WTC11 (cell line): ENCODE data around the gene WNT11. TPM values are rescaled to one million over a fixed set of nuclear protein-coding genes. Genes with fewer than 3 reads are reported as not detected.

Experiments used
- ATAC-seq: fragments of 200-7000 bp; cut with Tn5 transposase; 2 replicates; pipeline ENCODE4 v1.10.0; 2021; ENCODE audit warnings: mild to moderate bottlenecking, moderate library complexity
- CTCF ChIA-PET: fragments of 300-600 bp; sonication (Branson Sonifier 250); formaldehyde crosslinking; loops from one replicate; lab custom pipeline; 2021; ENCODE audit warnings: antibody characterized with exemption; lab: Charles Lee
- POLR2A ChIA-PET: fragments of 350-600 bp; sonication (Branson Sonifier 250); formaldehyde crosslinking; loops from one replicate; lab custom pipeline; 2021; ENCODE audit warnings: antibody characterized with exemption; lab: Charles Lee
- DNase-seq: peaks from one replicate; pipeline ENCODE4 v3.0.0; 2021; ENCODE audit warnings: low spot score
- H3K27ac Mint-ChIP-seq: 2 replicates; pipeline ENCODE4 v1.8.0; 2021; ENCODE audit warnings: mixed read lengths
- H3K27me3 Mint-ChIP-seq: 2 replicates; pipeline ENCODE4 v1.8.0; 2021; ENCODE audit warnings: low read depth, mild to moderate bottlenecking, moderate library complexity, mixed read lengths
- H3K36me3 Mint-ChIP-seq: 2 replicates; pipeline ENCODE4 v1.8.0; 2021; ENCODE audit warnings: mixed read lengths
- H3K4me1 Mint-ChIP-seq: 2 replicates; pipeline ENCODE4 v1.8.0; 2022; ENCODE audit warnings: mixed read lengths
- H3K4me3 Mint-ChIP-seq: 2 replicates; pipeline ENCODE4 v1.8.0; 2021; ENCODE audit warnings: mild to moderate bottlenecking, moderate library complexity, mixed read lengths
- H3K9me3 Mint-ChIP-seq: 2 replicates; pipeline ENCODE4 v1.8.0; 2021; ENCODE audit warnings: mixed read lengths
- ATF2 ChIP-seq: sonication (generic); formaldehyde crosslinking; IDR thresholded peaks from 2 replicates; pipeline ENCODE4 v1.8.1; 2022; ENCODE audit warnings: low read depth, missing genetic modification reagents, borderline replicate concordance
- ATF3 ChIP-seq: sonication (generic); formaldehyde crosslinking; conservative IDR thresholded peaks from 2 replicates; pipeline ENCODE4 v1.8.1; 2022; ENCODE audit warnings: mild to moderate bottlenecking, missing genetic modification reagents
- ATF6 ChIP-seq: sonication (generic); formaldehyde crosslinking; IDR thresholded peaks from 2 replicates; pipeline ENCODE4 v1.8.1; 2023; ENCODE audit warnings: mild to moderate bottlenecking, missing genetic modification reagents
- HMGXB4 ChIP-seq: sonication (generic); formaldehyde crosslinking; IDR thresholded peaks from 2 replicates; pipeline ENCODE4 v1.8.1; 2023; ENCODE audit warnings: mild to moderate bottlenecking, moderate library complexity, missing genetic modification reagents
- NR2C2 ChIP-seq: sonication (generic); formaldehyde crosslinking; IDR thresholded peaks from 2 replicates; pipeline ENCODE4 v1.8.0; 2022; ENCODE audit warnings: mild to moderate bottlenecking, missing genetic modification reagents
- OVOL2 ChIP-seq: fragments of 250-450 bp; sonication (Bioruptor Pico); IDR thresholded peaks from 2 replicates; pipeline ENCODE4 v1.9.0; 2021; ENCODE audit warnings: mild to moderate bottlenecking, borderline replicate concordance
- PRRX2 ChIP-seq: fragments of 250-450 bp; sonication (Bioruptor Pico); IDR thresholded peaks from 2 replicates; pipeline ENCODE4 v1.8.0; 2021; ENCODE audit warnings: mild to moderate bottlenecking
- STAT6 ChIP-seq: sonication (generic); formaldehyde crosslinking; conservative IDR thresholded peaks from 2 replicates; pipeline ENCODE4 v1.8.1; 2023; ENCODE audit warnings: mild to moderate bottlenecking, low read depth, missing genetic modification reagents, moderate library complexity
- TEAD4 ChIP-seq: sonication (generic); formaldehyde crosslinking; IDR thresholded peaks from 2 replicates; pipeline ENCODE4 v1.8.0; 2022; ENCODE audit warnings: mild to moderate bottlenecking, missing genetic modification reagents
- ZNF317 ChIP-seq: sonication (generic); formaldehyde crosslinking; IDR thresholded peaks from 2 replicates; pipeline ENCODE4 v1.8.1; 2023; ENCODE audit warnings: low read depth, mild to moderate bottlenecking, moderate library complexity, missing genetic modification reagents, borderline replicate concordance
- ZSCAN18 ChIP-seq: fragments of 250-450 bp; sonication (Bioruptor Pico); IDR thresholded peaks from 2 replicates; pipeline ENCODE4 v2.1.2; 2022; ENCODE audit warnings: mild to moderate bottlenecking, moderate library complexity
- total RNA-seq: library from RNA; stranded (reverse); gene quantifications from 3 replicates; pipeline ENCODE4 v1.2.3, GENCODE V29; 2021
- TF ChIP-seq, protein P1 (sequence below): fragments of 250-450 bp; sonication (Bioruptor Pico); IDR thresholded peaks from 2 replicates; pipeline ENCODE4 v1.9.0; 2021; ENCODE audit warnings: mild to moderate bottlenecking, borderline replicate concordance
- TF ChIP-seq, protein P2 (sequence below): fragments of 250-450 bp; sonication (Bioruptor Pico); conservative IDR thresholded peaks from 2 replicates; pipeline ENCODE4 v1.9.0; 2021; ENCODE audit warnings: mild to moderate bottlenecking

WNT11 gene
- total RNA-seq, 1 experiment from 2014 or later, result 0.79 TPM

DNA sequence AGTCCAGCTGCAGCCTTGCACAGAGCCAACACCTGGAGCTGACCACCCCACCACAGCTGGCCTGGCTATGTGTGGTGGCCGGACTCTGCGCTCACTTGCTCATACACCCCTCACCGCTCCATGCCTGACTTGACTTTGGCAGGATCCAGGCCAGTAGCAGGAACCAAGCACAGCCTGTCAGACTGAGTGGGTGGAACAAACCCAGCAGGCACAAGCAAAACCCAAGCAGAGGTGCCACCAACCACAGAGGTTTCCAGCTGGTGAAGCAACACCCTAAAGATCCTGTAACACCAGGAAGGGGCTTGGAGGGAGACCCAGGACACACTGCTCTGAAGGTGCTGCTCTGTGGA lies 44.9 kb upstream of the WNT11 start (continued):
- TF ChIP-seq PRRX2 (CRISPR knock-in tag) (no peak), TEAD4 (CRISPR knock-in tag) (no peak)

GRCh38 chr11:76250520-76251225 lies 44.4 kb upstream of the WNT11 start:
- no peaks in the 10 kb centered on the region for H3K36me3 Mint-ChIP-seq
- H3K27ac Mint-ChIP-seq, result no peak overlapping the region
- no peaks in the 10 kb centered on the region for H3K9me3 Mint-ChIP-seq
- CTCF ChIA-PET, result interaction anchor here (0.8 to 1.5 kb wide), 3 partner anchors 42 to 68 kb away, joined by 3 to 5 read pairs (median 4); no protein-coding TSS in a partner anchor
- H3K4me1 Mint-ChIP-seq, result no peaks in the 10 kb centered on the region
- TF ChIP-seq NR2C2 (CRISPR knock-in tag), result no peak
- no peak for TF ChIP-seq ATF2 (CRISPR knock-in tag)
- no peak for TF ChIP-seq STAT6 (CRISPR knock-in tag)
- TF ChIP-seq, protein P1, sequence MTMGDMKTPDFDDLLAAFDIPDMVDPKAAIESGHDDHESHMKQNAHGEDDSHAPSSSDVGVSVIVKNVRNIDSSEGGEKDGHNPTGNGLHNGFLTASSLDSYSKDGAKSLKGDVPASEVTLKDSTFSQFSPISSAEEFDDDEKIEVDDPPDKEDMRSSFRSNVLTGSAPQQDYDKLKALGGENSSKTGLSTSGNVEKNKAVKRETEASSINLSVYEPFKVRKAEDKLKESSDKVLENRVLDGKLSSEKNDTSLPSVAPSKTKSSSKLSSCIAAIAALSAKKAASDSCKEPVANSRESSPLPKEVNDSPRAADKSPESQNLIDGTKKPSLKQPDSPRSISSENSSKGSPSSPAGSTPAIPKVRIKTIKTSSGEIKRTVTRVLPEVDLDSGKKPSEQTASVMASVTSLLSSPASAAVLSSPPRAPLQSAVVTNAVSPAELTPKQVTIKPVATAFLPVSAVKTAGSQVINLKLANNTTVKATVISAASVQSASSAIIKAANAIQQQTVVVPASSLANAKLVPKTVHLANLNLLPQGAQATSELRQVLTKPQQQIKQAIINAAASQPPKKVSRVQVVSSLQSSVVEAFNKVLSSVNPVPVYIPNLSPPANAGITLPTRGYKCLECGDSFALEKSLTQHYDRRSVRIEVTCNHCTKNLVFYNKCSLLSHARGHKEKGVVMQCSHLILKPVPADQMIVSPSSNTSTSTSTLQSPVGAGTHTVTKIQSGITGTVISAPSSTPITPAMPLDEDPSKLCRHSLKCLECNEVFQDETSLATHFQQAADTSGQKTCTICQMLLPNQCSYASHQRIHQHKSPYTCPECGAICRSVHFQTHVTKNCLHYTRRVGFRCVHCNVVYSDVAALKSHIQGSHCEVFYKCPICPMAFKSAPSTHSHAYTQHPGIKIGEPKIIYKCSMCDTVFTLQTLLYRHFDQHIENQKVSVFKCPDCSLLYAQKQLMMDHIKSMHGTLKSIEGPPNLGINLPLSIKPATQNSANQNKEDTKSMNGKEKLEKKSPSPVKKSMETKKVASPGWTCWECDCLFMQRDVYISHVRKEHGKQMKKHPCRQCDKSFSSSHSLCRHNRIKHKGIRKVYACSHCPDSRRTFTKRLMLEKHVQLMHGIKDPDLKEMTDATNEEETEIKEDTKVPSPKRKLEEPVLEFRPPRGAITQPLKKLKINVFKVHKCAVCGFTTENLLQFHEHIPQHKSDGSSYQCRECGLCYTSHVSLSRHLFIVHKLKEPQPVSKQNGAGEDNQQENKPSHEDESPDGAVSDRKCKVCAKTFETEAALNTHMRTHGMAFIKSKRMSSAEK (CRISPR knock-in tag), result no peak
- DNase-seq, result no peak
- no peak overlapping the region for H3K4me3 Mint-ChIP-seq
- no peak for ATAC-seq
- no peaks in the 10 kb centered on the region; the same call in 1 of the 2 replicates for H3K27me3 Mint-ChIP-seq
- POLR2A ChIA-PET, result no interaction called here

GRCh38 chr11:76249195-76249741 lies 43.0 kb upstream of the WNT11 start:
- ChIA-PET CTCF (interaction anchor here (0.8 to 4.2 kb wide), 3 partner anchors 8 to 60 kb away, joined by 3 to 41 read pairs (median 5); no protein-coding TSS in a partner anchor), POLR2A (interaction anchor here (0.7 kb wide), 1 partner anchor 86 kb away, joined by 3 read pairs; no protein-coding TSS in a partner anchor)
- ATAC-seq (no peak), DNase-seq (no peak)
- Mint-ChIP-seq H3K27ac (no peak overlapping the region), H3K4me3 (no peak overlapping the region), H3K9me3 (no peaks in the 10 kb centered on the region), H3K36me3 (no peaks in the 10 kb centered on the region), H3K4me1 (peaks cover 5% of the 10 kb centered on the region), H3K27me3 (peaks cover 9% of the 10 kb centered on the region)
- TF ChIP-seq ATF6, result no peak
- no peak for TF ChIP-seq ZSCAN18 (CRISPR knock-in tag)
- TF ChIP-seq ATF3 (CRISPR knock-in tag), result no peak
- TF ChIP-seq TEAD4 (CRISPR knock-in tag), result no peak
- no peak for TF ChIP-seq HMGXB4 (CRISPR knock-in tag)
- TF ChIP-seq ZNF317, result no peak
- TF ChIP-seq, protein P2, sequence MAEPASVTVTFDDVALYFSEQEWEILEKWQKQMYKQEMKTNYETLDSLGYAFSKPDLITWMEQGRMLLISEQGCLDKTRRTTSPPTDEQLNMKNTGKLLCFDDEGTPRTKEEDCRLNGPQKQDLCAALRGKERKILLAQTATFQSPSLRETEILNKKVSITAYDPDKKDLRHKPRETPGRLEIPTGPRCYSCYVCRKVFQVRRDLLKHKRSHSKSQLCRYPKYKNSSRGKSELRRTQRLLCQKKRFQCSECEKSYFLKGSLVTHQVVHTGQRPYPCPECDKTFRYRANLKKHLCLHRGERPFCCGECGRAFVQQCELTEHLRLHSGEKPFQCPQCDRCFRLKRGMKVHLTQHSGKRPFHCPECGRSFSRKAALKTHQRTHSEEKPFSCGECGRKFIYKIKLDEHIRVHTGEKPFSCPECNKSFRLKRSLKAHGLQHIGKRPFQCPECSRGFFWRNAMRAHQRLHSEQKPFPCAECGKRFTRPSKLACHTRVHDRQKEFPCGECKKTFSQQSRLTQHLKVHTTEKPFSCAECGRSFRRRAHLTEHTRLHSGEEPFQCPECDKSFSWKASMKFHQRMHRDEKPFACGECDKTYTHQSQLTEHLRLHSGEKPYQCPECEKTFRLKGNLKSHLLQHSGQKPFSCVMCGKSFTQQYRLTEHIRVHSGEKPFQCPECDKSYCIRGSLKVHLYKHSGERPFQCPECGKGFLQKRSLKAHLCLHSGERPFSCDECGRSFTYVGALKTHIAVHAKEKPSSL (CRISPR knock-in tag), result no peak
- no peak for TF ChIP-seq OVOL2 (CRISPR knock-in tag)
